Inflammatory macrophage treated with lipopolysaccharide for 4 hours (primary cell): Measurements from ENCODE around the gene DNAJA4.
"Not testable (repeated sequence)": the region's sequence is repeated elsewhere in the genome, so short reads cannot be mapped to it uniquely, and the experiment has no call there.

Experiments
- DNase-seq: peaks from one replicate; pipeline ENCODE4 v3.0.0-alpha.2; 2020

Gene DNAJA4

GRCh38 chr15:78244893-78245292 lies 19.5 kb upstream of the DNAJA4 start:
- DNase-seq: no peak

- not testable (repeated sequence) for DNase-seq
Observed at GRCh38 chr15:78245392-78245791, 19.0 kb upstream of the DNAJA4 start.

- not testable (repeated sequence) for DNase-seq
Observed at GRCh38 chr15:78245976-78246620, 18.3 kb upstream of the DNAJA4 start.

GRCh38 chr15:78247911-78248310 lies 16.5 kb upstream of the DNAJA4 start:
- DNase-seq: no peak

GRCh38 chr15:78249131-78249530 lies 15.2 kb upstream of the DNAJA4 start:
- DNase-seq: no peak

- no peak for DNase-seq
Observed at GRCh38 chr15:78251136-78251535, 13.2 kb upstream of the DNAJA4 start.

- DNase-seq: no peak
Observed at GRCh38 chr15:78255421-78256043, 8.8 kb upstream of the DNAJA4 start.

- no peak for DNase-seq
Observed at GRCh38 chr15:78256044-78256437, 8.3 kb upstream of the DNAJA4 start.

- no peak for DNase-seq
Observed at GRCh38 chr15:78257681-78258080, 6.7 kb upstream of the DNAJA4 start.

- DNase-seq: no peak
Observed at GRCh38 chr15:78259232-78259631, 5.1 kb upstream of the DNAJA4 start.

GRCh38 chr15:78260489-78260888 lies 3.9 kb upstream of the DNAJA4 start:
- DNase-seq: no peak

- DNase-seq: no peak
Observed at GRCh38 chr15:78261062-78261461, 3.3 kb upstream of the DNAJA4 start.

- DNase-seq: no peak
Observed at GRCh38 chr15:78263351-78263781, 996 bp upstream of the DNAJA4 start.

GRCh38 chr15:78263907-78264303 lies 457 bp upstream of the DNAJA4 start:
- DNase-seq: no peak

- DNase-seq: no peak
Observed at GRCh38 chr15:78265137-78265460, 737 bp downstream of the DNAJA4 start.

- no peak for DNase-seq
Observed at GRCh38 chr15:78265752-78266224, 1.4 kb downstream of the DNAJA4 start.

- DNase-seq: no peak
Observed at GRCh38 chr15:78266229-78266628, 1.9 kb downstream of the DNAJA4 start.

GRCh38 chr15:78266806-78267205 lies 2.4 kb downstream of the DNAJA4 start:
- no peak for DNase-seq

- DNase-seq: no peak
Observed at GRCh38 chr15:78272316-78272715, 8.0 kb downstream of the DNAJA4 start.

GRCh38 chr15:78272776-78273175 lies 8.4 kb downstream of the DNAJA4 start:
- DNase-seq: no peak

- DNase-seq: no peak
Observed at GRCh38 chr15:78274994-78275393, 10.6 kb downstream of the DNAJA4 start.

- DNase-seq: no peak
Observed at GRCh38 chr15:78276064-78276943, 11.9 kb downstream of the DNAJA4 start.

- no peak for DNase-seq
Observed at GRCh38 chr15:78280319-78281072, 16.1 kb downstream of the DNAJA4 start.
